ENCODE measurements around the gene SLC6A19. TPM values are rescaled to one million over a fixed set of nuclear protein-coding genes. Genes with fewer than 3 reads are reported as not detected.

SLC6A19 gene
- total RNA-seq, 1 experiment from 2014 or later = 0.29 TPM

- no peaks in the 10 kb centered on the region for H3K36me3 ChIP-seq (ENCODE audit: control insufficient read depth, insufficient read depth, low read length)
- POLR2A ChIA-PET = no interaction called here
- H3K9me3 ChIP-seq = no peaks in the 10 kb centered on the region
Measured at GRCh38 chr5:1274471-1274870, 73.1 kb downstream of the SLC6A19 start.

More at GRCh38 chr5:1274471-1274870, 73.1 kb downstream of the SLC6A19 start:
- Mint-ChIP-seq H3K4me1 (ENCODE audit: low read depth, unreplicated experiment) (no peaks in the 10 kb centered on the region), H3K27ac (ENCODE audit: unreplicated experiment) (no peak overlapping the region), H3K9me3 (ENCODE audit: unreplicated experiment) (no peaks in the 10 kb centered on the region), H3K27me3 (ENCODE audit: insufficient read depth, unreplicated experiment) (no peaks in the 10 kb centered on the region), H3K36me3 (ENCODE audit: insufficient read depth, unreplicated experiment) (no peaks in the 10 kb centered on the region), H3K4me3 (ENCODE audit: unreplicated experiment) (no peak overlapping the region)
- no peak for DNase-seq
- no TSS peak for BruUV-seq (replicated peaks)
- no peaks in the 10 kb centered on the region for H3K27me3 ChIP-seq (replicated peaks; ENCODE audit: control insufficient read depth, insufficient read depth, low read length)
- H3K4me3 ChIP-seq (ENCODE audit: low read depth, low read length) = no peak overlapping the region
- no peak for TF ChIP-seq CTCF (IDR thresholded peaks at IDR 0.05; ENCODE audit: insufficient read depth in 1 of 2, low read depth in 1 of 2, low read length in 1 of 2, severe bottlenecking in 1 of 2, unreplicated experiment in 1 of 2)
- no peaks in the 10 kb centered on the region for H3K4me1 ChIP-seq
- CTCF ChIA-PET = no interaction called here
- intact Hi-C loops (cut with micrococcal nuclease; ENCODE audit: unreplicated experiment) = no loop called here

Other genes with a start within 250 kb of the SLC6A19 start
- 13.6 and 17.7 TPM in 2 replicates for gene NKD2, start 192.8 kb upstream of the SLC6A19 start, total RNA-seq (2022)
- 41.7 and 42.0 TPM in 2 replicates for gene SLC12A7, start 89.5 kb upstream of the SLC6A19 start, total RNA-seq (2022)
- gene SLC6A18, start 23.8 kb downstream of the SLC6A19 start, total RNA-seq (2022) = not detected in 2 replicates
- 5.1 and 6.1 TPM in 2 replicates for gene TERT, start 93.5 kb downstream of the SLC6A19 start, total RNA-seq (2022)
- gene CLPTM1L, start 143.5 kb downstream of the SLC6A19 start, total RNA-seq (2022) = 114 and 122 TPM in 2 replicates
- gene SLC6A3, start 243.8 kb downstream of the SLC6A19 start, total RNA-seq (2022) = not detected in 2 replicates

Data from Caco-2 (cell line).